Measurements from ENCODE around the gene ZNF3. TPM values are rescaled to one million over a fixed set of nuclear protein-coding genes. Genes with fewer than 3 reads are reported as not detected.

Gene ZNF3
- total RNA-seq, 4 donors from 2014 or later: 31.4 to 42.3 (median 36.1) TPM

DNA sequence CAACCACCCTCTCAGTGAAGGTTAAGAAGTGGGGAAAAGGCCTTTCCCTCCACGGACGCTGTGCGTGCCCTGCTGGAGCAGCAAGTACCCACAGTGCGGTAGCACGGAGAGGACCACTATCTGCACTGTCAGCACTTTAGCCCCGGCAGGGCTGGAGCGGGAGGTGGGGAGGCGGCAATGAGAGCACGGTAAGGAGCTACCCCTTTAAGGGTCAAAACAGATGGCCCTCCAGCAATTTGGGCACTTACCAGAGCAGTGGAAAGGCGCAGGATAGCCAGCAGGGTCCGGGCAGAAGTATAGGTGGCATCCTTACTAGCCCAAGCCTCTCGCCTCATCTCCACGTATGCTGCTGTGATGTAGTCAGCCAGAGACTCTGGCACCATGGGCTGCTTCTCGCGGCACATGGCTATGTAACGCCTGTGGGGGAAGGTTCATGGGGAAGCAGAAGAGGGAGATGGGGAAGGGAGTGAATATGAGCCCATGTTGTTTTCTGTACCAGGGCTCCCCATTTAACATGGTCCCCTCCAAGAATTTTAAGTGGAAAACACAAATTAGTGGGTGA, 12.5 kb upstream of the ZNF3 start:
- Histone ChIP-seq H3K27me3 (no peaks in the 10 kb centered on the region), H3K4me3 (replicated peaks in 1 of 3) (no peak overlapping the region), H3K9me3 (no peaks in the 10 kb centered on the region), H3K27ac (no peak overlapping the region), H3K36me3 (peaks cover 77 to 78% of the 10 kb centered on the region in 2 donors), H3K4me1 (peaks cover 0 to 9% of the 10 kb centered on the region in 2 donors)
- WGBS, 2 donors: 88 to 90% methylated on average over 15 of the region's 16 CpGs
- TF ChIP-seq CTCF (IDR thresholded peaks at IDR 0.05) (no peak), POLR2A (IDR thresholded peaks at IDR 0.05) (no peak)
- intact Hi-C loops (cut with DNase I): loop anchor here (5.0 kb wide), 1 partner anchor 33 kb away; the partner anchor contains the start of gene MBLAC1
- no peak for DNase-seq

GRCh38 chr7:100093498-100093897, 12.0 kb upstream of the ZNF3 start:
- Histone ChIP-seq H3K4me3 (replicated peaks in 1 of 3) (no peak overlapping the region), H3K9me3 (no peaks in the 10 kb centered on the region), H3K36me3 (peaks cover 72 to 73% of the 10 kb centered on the region in 2 donors), H3K27ac (no peak overlapping the region), H3K4me1 (peaks cover 0 to 9% of the 10 kb centered on the region in 2 donors), H3K27me3 (no peaks in the 10 kb centered on the region)
- WGBS, 2 donors: 54 to 79% methylated on average over 9 to 13 of the region's 13 CpGs
- intact Hi-C loops (cut with DNase I): loop anchor here (5.0 kb wide), 1 partner anchor 34 kb away; the partner anchor contains the start of gene MBLAC1
- TF ChIP-seq POLR2A (IDR thresholded peaks at IDR 0.05) (no peak), CTCF (IDR thresholded peaks at IDR 0.05) (no peak)
- no peak for DNase-seq

DNA sequence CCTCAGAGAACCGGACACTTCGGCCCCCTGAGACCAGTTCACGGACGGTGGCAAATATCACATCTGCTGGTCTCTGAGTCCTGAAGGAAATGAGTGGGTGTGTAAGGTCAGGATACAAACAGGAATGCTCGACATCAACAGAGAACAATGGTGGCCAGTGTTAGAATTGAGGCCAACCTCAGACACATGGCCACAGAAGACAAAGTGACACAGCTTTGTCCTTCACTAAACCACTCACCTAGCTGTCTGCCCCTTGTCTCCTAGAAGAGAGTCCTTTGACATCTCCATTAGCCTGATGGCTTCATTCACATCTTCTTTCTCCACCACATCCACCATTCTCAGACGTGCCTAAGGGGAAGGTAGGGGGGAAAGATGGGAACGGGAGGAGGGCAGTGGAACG, 11.5 kb upstream of the ZNF3 start:
- no peak for DNase-seq
- 68% methylated on average over 8 of the region's 8 CpGs for WGBS, 2 donors
- TF ChIP-seq CTCF (IDR thresholded peaks at IDR 0.05) (no peak), POLR2A (IDR thresholded peaks at IDR 0.05) (no peak)
- H3K4me1 ChIP-seq: peaks cover 0 to 13% of the 10 kb centered on the region in 2 donors
- no peak overlapping the region for H3K27ac ChIP-seq
- H3K4me3 ChIP-seq (replicated peaks in 1 of 3): no peak overlapping the region
- H3K9me3 ChIP-seq: no peaks in the 10 kb centered on the region
- intact Hi-C loops (cut with DNase I): loop anchor here (5.0 kb wide), 1 partner anchor 34 kb away; the partner anchor contains the start of gene MBLAC1
- H3K36me3 ChIP-seq: peaks cover 68% of the 10 kb centered on the region in 2 donors
- H3K27me3 ChIP-seq: no peaks in the 10 kb centered on the region

DNA sequence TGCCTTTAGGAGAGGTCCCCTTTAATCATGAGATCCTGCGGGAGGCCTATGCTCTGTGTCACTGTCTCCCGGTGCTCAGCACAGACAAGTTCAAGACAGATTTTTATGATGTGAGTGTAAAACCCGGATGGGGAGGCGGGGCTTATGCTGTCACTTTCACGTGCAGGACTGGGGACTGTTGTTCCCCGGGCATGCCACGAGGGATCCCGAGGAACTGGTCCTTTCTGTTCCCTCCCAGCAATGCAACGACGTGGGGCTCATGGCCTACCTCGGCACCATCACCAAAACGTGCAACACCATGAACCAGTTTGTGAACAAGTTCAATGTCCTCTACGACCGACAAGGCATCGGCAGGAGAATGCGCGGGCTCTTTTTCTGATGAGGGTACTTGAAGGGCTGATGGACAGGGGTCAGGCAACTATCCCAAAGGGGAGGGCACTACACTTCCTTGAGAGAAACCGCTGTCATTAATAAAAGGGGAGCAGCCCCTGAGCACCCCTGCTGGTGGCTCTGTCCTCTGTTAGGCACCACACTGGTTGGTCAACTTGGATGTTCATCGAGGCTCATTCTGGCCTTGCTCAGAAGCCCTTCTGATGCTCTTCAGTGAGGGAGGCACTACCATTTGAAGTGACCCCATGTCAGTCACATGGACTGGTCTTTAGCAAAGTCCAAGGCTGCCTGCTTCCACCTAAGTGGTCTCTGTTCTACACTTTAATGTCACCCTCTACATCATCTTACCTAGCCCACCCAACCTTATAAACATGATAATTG, 10.1 kb upstream of the ZNF3 start:
- H3K36me3 ChIP-seq: peaks cover 54 to 56% of the 10 kb centered on the region in 2 donors
- intact Hi-C loops (cut with DNase I): loop anchor here (5.0 kb wide), 1 partner anchor 36 kb away; the partner anchor contains the start of gene MBLAC1
- peaks cover 0 to 17% of the 10 kb centered on the region in 2 donors for H3K4me1 ChIP-seq

More for the DNA sequence above, 10.1 kb upstream of the ZNF3 start:
- TF ChIP-seq CTCF (IDR thresholded peaks at IDR 0.05) (no peak), POLR2A (IDR thresholded peaks at IDR 0.05) (no peak)
- no peaks in the 10 kb centered on the region for H3K9me3 ChIP-seq
- DNase-seq: no peak
- 70 to 81% methylated on average over 11 to 17 of the region's 19 CpGs for WGBS, 2 donors
- no peak overlapping the region for H3K27ac ChIP-seq
- no peaks in the 10 kb centered on the region for H3K27me3 ChIP-seq
- H3K4me3 ChIP-seq (replicated peaks in 1 of 3): no peak overlapping the region
